PFSK-1 (cell line): ENCODE data around the gene PPP1R2.

Source experiments
- FOXP2 ChIP-seq: optimal IDR thresholded peaks from 2 replicates; pipeline ENCODE3; 2011; ENCODE audit warnings: borderline replicate concordance, control low read depth, inconsistent platforms; ENCODE audit not compliant: insufficient read depth; ENCODE audit errors: extremely low read length, extremely low read depth
- POLR2AphosphoS5 ChIP-seq: IDR thresholded peaks from 2 replicates; pipeline ENCODE4 v1.6.1; 2012; ENCODE audit warnings: low read depth, mild to moderate bottlenecking, control low read depth, low read length, moderate library complexity
- REST ChIP-seq, 2 experiments: IDR thresholded peaks; 2 replicates each; pipeline versions ENCODE4 v1.6.1 to v1.8.0; 2011 to 2012; ENCODE audit warnings: low read depth in 2 of 2, low read length in 2 of 2, control low read depth in 1 of 2, inconsistent platforms in 1 of 2, mild to moderate bottlenecking in 1 of 2, moderate library complexity in 1 of 2; ENCODE audit not compliant: insufficient read depth in 1 of 2
- SIN3A ChIP-seq: IDR thresholded peaks from 2 replicates; pipeline ENCODE4 v1.6.1; 2012; ENCODE audit warnings: mild to moderate bottlenecking, low read length, moderate library complexity, borderline replicate concordance; ENCODE audit not compliant: insufficient read depth
- TAF1 ChIP-seq: IDR thresholded peaks from 2 replicates; pipeline ENCODE4 v1.6.1; 2012; ENCODE audit warnings: low read length, control low read depth, borderline replicate concordance; ENCODE audit not compliant: insufficient read depth

PPP1R2 gene

GRCh38 chr3:195532834-195533233 is 10.3 kb downstream of the PPP1R2 start:
- no peak for TF ChIP-seq TAF1
- TF ChIP-seq REST (IDR thresholded peaks at IDR 0.05; ENCODE audit: insufficient read depth in 1 of 2, low read depth in 2 of 2, low read length in 2 of 2): no peak
- no peak for TF ChIP-seq SIN3A
- no peak for TF ChIP-seq FOXP2
- TF ChIP-seq POLR2AphosphoS5: no peak

- TF ChIP-seq POLR2AphosphoS5 (no peak), FOXP2 (no peak), REST (IDR thresholded peaks at IDR 0.05; ENCODE audit: insufficient read depth in 1 of 2, low read depth in 2 of 2, low read length in 2 of 2) (no peak), TAF1 (no peak), SIN3A (no peak)
These were observed 10.8 kb downstream of the PPP1R2 start for GRCh38 chr3:195532345-195532744.

- TF ChIP-seq REST (IDR thresholded peaks at IDR 0.05; ENCODE audit: insufficient read depth in 1 of 2, low read depth in 2 of 2, low read length in 2 of 2) (no peak), FOXP2 (no peak), TAF1 (no peak), SIN3A (no peak), POLR2AphosphoS5 (no peak)
These were observed 11.4 kb downstream of the PPP1R2 start for GRCh38 chr3:195531683-195532082.

GRCh38 chr3:195526492-195526891 is 16.6 kb downstream of the PPP1R2 start:
- TF ChIP-seq SIN3A (no peak), TAF1 (no peak), REST (IDR thresholded peaks at IDR 0.05; ENCODE audit: insufficient read depth in 1 of 2, low read depth in 2 of 2, low read length in 2 of 2) (no peak), FOXP2 (no peak), POLR2AphosphoS5 (no peak)
